GM21528 (cell line): ENCODE measurements around the gene TRAF2.

Experiments used
- ATAC-seq: cut with Tn5 transposase; IDR thresholded peaks from one replicate; pipeline ENCODE4 v1.9.1; 2021; ENCODE audit warnings: mild to moderate bottlenecking, moderate library complexity; ENCODE audit not compliant: unreplicated experiment, low FRiP score

TRAF2 gene

GRCh38 chr9:136907011-136907914, 20.9 kb downstream of the TRAF2 start:
- no peak for ATAC-seq

- no peak for ATAC-seq
These were observed 24.0 kb downstream of the TRAF2 start for GRCh38 chr9:136910197-136910900.

GRCh38 chr9:136910901-136911245, 24.6 kb downstream of the TRAF2 start:
- ATAC-seq: no peak

GRCh38 chr9:136913701-136914438, 27.6 kb downstream of the TRAF2 start:
- no peak for ATAC-seq

GRCh38 chr9:136915632-136916329, 29.5 kb downstream of the TRAF2 start:
- ATAC-seq: no peak

GRCh38 chr9:136916330-136917184, 30.2 kb downstream of the TRAF2 start:
- no peak for ATAC-seq

- ATAC-seq: no peak
These were observed 31.6 kb downstream of the TRAF2 start for GRCh38 chr9:136917902-136918301.

GRCh38 chr9:136920069-136920468, 33.8 kb downstream of the TRAF2 start:
- no peak for ATAC-seq

GRCh38 chr9:136920734-136921231, 34.5 kb downstream of the TRAF2 start:
- no peak for ATAC-seq

- ATAC-seq: no peak
These were observed 35.0 kb downstream of the TRAF2 start for GRCh38 chr9:136921307-136921706.

GRCh38 chr9:136921718-136922117, 35.4 kb downstream of the TRAF2 start:
- ATAC-seq: no peak

GRCh38 chr9:136922540-136922939, 36.2 kb downstream of the TRAF2 start:
- no peak for ATAC-seq

GRCh38 chr9:136923881-136924280, 37.6 kb downstream of the TRAF2 start:
- ATAC-seq: no peak

GRCh38 chr9:136925414-136926153, 39.3 kb downstream of the TRAF2 start:
- ATAC-seq: no peak

GRCh38 chr9:136926154-136926704, 39.9 kb downstream of the TRAF2 start:
- ATAC-seq: no peak

- no peak for ATAC-seq
These were observed 40.4 kb downstream of the TRAF2 start for GRCh38 chr9:136926749-136927148.

GRCh38 chr9:136927343-136928271, 41.3 kb downstream of the TRAF2 start:
- no peak for ATAC-seq
